GM19324 (cell line): Measurements from ENCODE around the gene RAET1E.
"Not testable (repeated sequence)": the region's sequence is repeated elsewhere in the genome, so short reads cannot be mapped to it uniquely, and the experiment has no call there.

Source experiments
- ATAC-seq: cut with Tn5 transposase; IDR thresholded peaks from one replicate; pipeline ENCODE4 v1.9.1; 2021; ENCODE audit warnings: mild to moderate bottlenecking, moderate library complexity; ENCODE audit not compliant: unreplicated experiment, low FRiP score

RAET1E gene

DNA sequence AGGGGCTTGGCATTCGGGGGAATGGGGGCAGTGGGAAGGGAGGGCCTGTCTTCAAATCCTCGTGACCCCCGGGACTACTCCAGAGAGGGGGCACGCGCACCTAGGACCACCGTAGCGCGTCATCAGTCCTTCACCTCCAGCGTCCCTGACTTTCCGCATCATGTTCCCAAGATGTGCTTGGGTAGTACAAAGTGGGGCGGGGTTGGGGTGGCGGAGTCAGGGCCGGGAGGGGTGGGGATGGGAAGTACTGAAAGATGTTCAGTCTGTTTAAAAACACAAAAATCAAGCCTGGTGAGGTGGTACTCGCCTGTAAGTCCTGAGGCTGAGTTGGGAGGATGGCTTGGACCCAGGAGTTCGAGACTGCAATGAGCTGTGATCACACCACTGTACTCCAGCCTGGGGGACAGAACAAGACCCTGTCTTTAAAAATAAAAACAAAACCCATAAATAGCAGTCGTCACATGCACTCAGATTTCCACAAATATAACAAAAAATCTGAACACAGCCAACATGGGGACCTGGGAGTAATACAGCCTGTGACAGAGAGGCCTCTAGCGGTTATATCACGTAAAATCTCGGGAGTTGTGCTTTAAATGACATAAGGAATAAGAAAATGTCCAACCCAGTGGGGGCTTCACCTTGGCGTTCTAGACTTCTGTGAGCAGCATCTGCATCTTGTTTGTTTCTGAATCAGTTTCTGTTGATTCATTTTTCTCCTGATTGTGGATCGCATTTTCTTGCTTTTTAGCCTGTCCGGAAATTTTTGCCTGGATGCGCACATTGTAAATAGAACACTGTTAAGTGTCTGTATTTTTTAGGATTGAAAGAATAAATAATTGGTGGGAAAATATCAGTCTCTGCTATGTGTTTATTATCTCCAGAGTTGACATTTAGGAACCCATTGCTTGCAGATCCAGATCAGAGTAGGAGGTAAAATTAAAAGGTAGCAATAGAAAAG lies 33.1 kb downstream of the RAET1E start:
- ATAC-seq, result no peak

DNA sequence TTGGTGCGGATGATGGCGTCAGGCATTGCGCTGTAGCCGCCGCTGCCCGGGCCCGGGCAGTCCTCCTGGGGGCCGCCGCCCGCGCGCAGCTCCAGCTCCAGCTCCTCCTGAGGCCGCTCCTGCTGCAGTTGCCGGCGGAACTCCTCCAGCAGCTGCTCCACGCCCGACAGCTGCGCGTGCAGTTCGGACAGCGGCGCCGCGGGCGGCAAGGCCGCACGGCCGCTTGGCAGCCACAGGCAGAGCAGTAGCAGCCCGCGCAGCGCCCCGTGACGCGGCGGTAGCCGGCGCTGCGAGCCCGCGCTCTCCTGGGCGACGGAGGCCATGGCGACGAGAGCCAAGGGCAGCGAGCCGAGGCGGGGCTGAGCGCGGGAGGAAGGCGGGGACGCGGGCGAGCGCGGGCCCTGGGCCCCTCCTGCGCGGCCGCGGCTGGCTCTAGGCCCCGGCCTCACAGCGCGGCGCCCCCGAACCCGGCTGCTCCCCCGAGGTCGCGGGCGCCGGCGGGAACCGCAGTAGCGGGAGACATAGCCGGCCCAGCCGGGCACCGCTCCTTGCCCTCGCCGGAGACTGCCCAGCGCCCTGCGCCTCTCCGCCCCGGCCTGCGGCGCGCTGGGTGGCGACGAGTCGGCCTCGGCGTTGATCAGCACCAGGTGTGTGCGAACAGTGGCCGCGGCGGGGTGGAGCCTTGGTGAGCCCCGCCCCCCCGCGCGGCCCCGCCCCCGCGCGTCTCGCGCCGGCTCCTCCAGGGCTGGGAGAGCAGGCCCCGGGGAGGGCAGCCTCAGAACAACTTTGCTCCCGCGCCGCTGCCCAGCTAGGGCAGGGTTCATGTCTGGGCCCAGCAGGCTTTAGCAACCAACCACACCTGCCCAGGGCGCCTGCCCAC lies 34.0 kb downstream of the RAET1E start, which contains the start of gene LRP11:
Gene LRP11, minus strand, starts transcription at position 662 of the 880 bp plus-strand sequence. Its CDS starts 339 bp downstream, at position 323.
- peak; percentile 67 for ATAC-seq

- ATAC-seq, result peak; percentile 27
Measured at GRCh38 chr6:149862922-149863697, 34.8 kb downstream of the RAET1E start.

DNA sequence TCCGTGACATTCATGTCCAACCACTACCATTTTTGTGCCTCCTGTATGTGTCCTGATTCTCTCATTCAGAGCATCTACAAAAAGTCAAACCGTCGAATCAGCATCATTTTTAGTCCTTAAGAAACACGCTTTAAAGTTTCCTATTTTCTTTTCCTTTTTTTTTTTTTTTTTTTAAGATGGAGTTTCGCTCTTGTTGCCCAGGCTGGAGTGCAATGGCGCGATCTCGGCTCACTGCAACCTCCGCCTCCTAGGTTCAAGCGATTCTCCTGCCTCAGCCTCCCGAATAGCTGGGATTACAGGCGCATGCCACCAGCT lies 35.5 kb downstream of the RAET1E start:
- not testable (repeated sequence) for ATAC-seq

DNA sequence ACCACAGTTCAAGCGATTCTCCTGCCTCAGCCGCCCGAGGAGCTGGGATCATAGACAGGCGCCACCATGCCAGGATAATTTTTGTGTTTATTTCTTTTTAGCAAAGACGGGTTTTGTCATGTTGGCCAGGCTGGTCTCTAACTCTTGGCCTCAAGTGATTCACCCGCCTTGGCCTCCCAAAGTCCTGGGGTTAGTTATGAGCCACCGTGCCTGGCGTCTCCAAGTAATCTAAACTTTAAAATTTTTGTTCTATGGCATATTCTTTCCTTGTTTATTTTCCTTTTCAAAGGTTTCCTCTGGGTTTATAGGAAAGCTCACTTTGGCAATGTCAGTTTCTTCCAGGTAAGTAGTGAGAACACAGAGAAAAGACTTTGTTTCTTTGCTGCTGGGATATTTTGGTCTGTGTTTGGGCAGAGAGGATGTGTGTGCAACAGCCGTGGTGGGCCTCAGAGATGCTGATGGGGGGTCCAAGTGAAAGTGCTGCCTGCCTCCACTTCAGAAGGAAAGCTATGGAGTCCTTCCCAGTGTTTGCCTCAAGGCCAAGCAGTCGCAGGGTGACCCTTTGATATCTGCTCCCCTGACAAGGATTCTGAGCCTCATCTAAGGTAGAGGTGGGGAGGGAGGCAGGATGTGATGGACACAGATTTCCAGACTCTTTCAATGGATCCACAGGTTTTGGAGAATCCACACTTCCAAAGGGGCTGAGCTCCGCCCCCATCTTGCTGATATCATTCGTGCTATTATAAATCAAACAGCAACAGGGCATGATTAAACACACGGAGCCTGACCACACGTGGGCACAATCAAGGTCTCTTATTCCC lies 36.1 kb downstream of the RAET1E start:
- ATAC-seq, result no peak

GRCh38 chr6:149860834-149861602 lies 36.9 kb downstream of the RAET1E start:
- no peak for ATAC-seq

GRCh38 chr6:149860513-149860833 lies 37.4 kb downstream of the RAET1E start:
- ATAC-seq, result no peak

GRCh38 chr6:149859938-149860337 lies 38.0 kb downstream of the RAET1E start:
- ATAC-seq, result no peak

DNA sequence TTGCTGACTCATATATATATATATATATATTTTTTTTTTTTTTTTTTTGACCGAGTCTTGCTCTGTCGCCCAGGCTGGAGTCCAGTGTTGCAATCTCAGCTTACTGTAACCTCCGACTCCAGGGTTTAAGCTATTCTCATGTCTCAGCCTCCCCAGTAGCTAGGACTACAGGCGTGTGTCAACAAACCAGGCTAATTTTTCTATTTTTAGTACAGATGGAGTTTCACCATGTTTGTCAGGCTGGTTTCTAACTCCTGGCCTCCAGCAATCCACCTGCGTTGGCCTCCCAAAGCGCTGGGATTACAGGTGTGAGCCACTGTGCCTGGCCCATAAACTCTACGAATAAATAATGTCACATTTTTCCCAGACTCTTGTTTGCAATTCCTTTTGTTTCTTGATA lies 38.5 kb downstream of the RAET1E start:
- ATAC-seq, result no peak

DNA sequence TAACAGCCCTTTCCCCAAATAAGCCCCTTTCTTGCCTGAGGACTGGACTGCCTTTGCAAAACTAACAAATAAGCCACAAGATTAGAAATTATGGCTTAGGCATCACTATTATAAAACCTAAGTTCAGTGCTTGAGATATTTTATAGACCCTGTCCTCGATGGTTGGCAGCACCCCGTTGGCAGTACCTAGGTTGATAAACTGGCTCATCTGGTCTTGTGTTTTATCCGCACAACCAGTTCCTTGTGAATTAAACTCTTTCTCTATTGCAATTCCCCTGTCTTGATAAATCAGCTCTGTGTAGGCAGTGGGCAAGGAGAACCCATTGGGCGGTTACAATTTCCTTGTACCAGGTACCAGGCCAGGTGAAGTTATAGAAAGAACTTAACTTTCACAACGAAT lies 40.4 kb downstream of the RAET1E start:
- no peak for ATAC-seq

DNA sequence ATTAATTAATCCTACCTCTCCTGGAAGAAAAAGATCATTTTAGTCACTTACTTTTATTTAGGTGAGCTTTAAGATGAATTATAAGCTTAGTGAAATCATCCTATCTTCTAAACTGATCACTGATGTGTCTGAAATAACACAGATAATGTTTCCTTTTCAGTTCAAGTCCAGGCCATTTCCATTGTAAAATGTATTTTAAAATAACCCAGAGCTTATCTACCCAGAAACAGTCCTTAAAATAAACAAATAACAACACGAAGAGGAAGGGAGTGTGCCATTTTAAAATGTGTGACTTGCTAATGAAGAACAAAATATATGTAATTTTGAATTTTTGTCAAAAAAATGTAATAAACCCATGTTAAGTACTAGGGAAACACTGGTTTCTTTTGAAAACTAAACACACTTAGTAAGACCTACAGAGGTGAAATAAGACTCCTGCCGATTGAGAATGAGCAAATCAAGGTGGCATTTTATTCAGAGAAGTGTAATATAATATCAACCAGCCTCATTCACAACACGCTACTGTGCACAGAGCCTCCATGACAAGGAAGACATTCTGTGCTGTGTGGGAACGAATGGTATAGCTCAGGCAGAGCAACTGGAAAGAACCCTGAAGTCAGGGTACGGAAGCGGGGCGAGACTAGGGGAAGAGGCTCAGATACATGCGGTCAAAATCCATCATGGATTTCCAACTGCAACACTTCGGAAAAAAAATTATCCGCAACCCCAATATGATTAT lies 41.5 kb downstream of the RAET1E start:
- ATAC-seq, result no peak

- ATAC-seq, result no peak
Measured at GRCh38 chr6:149855741-149856140, 42.2 kb downstream of the RAET1E start.

DNA sequence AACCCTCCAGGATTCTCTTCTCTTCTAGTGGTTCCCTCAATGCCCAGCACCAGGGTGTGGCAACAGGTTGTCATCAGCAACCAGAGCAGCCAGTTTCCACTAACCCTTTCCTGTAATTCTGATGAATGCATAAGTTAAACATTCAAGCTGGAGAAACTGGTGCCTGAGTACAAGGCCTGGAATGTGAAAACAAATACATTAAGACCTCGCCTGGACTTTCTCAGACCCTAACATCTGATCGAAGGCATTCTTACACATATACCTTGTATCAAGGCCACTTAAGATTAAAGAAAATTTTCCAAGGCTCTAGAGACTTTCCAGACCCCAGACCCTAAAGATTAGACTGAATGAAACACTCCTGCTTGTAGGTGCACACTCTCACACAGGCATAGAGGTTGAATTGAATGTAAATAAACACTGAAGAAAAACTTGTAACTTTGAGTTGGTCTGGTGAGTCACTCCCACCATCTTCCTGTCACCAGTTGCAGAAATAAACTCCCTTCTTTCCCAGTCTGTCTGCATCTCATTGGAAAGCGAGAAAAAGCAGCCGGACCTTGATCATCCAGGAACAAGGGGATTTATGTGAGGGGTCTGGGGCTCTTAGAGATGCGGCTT lies 42.8 kb downstream of the RAET1E start:
- no peak for ATAC-seq

- no peak for ATAC-seq
Measured at GRCh38 chr6:149854532-149854931, 43.4 kb downstream of the RAET1E start.

- not testable (repeated sequence) for ATAC-seq
Measured at GRCh38 chr6:149854017-149854416, 43.9 kb downstream of the RAET1E start.

- no peak for ATAC-seq
Measured at GRCh38 chr6:149852881-149853280, 45.0 kb downstream of the RAET1E start.

- ATAC-seq, result no peak
Measured at GRCh38 chr6:149852180-149852579, 45.7 kb downstream of the RAET1E start.
